ENCODE data around the gene IQCN.

Gene IQCN

DNA sequence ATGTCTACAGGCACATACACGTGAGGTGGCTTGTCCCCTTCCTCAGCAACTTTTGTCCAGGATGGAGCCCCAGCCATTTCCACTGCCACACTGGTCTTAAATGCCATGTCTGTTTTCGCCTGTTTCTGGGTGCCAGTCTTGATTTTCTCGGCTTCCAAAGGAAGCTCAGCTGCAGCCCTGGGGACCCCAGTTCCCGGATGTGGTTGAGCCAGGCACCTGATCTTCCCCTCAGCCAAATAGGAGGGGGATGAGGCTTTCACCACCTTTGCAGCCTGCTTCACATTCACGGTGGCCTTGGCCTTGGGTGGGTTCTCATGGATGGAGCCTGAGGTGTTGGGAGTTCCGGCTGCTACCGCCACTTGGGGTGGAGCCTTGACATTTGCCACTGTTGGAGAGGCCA lies 8.7 kb downstream of the IQCN start:
- in situ Hi-C loops (cut with MboI; ENCODE audit: low pct_unique_long_range_greater_than_20kb, low sequenced_read_pairs, unreplicated experiment) = no loop called here
- TF ChIP-seq, protein P1, sequence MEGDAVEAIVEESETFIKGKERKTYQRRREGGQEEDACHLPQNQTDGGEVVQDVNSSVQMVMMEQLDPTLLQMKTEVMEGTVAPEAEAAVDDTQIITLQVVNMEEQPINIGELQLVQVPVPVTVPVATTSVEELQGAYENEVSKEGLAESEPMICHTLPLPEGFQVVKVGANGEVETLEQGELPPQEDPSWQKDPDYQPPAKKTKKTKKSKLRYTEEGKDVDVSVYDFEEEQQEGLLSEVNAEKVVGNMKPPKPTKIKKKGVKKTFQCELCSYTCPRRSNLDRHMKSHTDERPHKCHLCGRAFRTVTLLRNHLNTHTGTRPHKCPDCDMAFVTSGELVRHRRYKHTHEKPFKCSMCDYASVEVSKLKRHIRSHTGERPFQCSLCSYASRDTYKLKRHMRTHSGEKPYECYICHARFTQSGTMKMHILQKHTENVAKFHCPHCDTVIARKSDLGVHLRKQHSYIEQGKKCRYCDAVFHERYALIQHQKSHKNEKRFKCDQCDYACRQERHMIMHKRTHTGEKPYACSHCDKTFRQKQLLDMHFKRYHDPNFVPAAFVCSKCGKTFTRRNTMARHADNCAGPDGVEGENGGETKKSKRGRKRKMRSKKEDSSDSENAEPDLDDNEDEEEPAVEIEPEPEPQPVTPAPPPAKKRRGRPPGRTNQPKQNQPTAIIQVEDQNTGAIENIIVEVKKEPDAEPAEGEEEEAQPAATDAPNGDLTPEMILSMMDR (IDR thresholded peaks at IDR 0.05; ENCODE audit: extremely low read depth, insufficient read depth, missing control alignments) = no peak
- DNase-seq (ENCODE audit: low spot score) = no peak

DNA sequence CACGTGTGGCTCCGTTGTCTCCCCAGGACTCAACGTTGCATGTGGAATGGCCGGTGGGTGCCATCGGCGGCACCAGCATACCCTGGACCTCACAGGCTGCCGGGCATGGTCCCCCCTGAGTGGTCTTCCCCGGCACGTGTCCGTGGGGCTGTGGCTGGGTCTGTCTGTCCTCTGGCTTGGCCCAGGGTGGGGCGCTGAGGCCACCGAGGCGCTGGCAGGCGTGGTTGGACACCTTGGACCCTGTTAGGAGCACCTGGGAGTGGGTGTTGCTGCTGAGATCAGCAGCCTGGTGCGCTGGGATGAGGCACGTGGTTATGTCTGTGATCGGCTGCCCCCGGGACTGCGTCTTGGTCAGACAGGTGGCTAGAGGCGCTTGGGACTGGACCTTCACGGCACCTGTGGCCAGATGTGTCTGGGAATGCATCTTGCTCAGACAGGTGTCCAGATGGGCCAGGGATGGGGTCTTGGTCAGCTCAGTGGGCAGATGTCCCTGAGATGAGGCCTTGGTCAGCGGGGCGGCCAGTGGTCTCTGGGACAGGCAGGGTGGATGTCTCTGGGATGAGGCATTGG lies 9.2 kb downstream of the IQCN start:
- DNase-seq (ENCODE audit: low spot score) = no peak
- in situ Hi-C loops (cut with MboI; ENCODE audit: low pct_unique_long_range_greater_than_20kb, low sequenced_read_pairs, unreplicated experiment) = no loop called here
- TF ChIP-seq, protein P1 (IDR thresholded peaks at IDR 0.05; ENCODE audit: extremely low read depth, insufficient read depth, missing control alignments) = no peak

DNA sequence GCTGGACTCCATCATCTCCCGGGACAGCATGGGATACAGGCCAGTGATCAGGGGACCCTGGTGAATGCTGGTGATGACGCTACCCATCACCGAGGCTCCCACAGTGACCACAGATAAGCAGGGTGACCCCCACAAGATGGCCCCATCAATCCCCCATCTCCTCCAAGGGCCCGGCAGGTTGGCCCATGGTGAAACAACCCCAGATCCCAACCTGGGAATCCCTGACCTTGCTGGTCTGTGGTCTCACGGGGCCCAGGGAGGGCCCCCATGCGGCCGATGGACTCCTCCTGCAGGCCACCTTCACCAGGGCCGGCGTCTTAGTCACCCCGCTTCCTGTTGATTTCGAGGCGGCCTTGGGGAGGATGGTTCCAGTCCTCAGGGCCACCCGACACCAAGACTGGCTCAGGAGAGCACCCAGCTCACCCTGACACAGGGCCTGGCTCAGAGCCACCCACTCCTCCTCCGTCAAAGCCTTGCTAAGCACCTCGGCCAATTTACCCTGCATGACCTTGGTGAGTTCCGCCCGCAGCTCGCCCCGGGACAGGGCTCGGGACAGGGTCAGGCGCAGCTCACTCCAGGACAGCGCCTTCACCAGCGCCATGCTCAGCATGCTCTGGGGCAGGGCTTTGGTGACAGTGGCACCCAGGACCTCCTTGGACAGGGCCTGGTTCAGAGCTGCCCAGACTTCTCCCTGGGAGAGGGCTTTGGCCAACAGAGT lies 10.0 kb downstream of the IQCN start:
- TF ChIP-seq, protein P1 (IDR thresholded peaks at IDR 0.05; ENCODE audit: extremely low read depth, insufficient read depth, missing control alignments) = no peak
- DNase-seq (ENCODE audit: low spot score) = no peak
- in situ Hi-C loops (cut with MboI; ENCODE audit: low pct_unique_long_range_greater_than_20kb, low sequenced_read_pairs, unreplicated experiment) = no loop called here

DNA sequence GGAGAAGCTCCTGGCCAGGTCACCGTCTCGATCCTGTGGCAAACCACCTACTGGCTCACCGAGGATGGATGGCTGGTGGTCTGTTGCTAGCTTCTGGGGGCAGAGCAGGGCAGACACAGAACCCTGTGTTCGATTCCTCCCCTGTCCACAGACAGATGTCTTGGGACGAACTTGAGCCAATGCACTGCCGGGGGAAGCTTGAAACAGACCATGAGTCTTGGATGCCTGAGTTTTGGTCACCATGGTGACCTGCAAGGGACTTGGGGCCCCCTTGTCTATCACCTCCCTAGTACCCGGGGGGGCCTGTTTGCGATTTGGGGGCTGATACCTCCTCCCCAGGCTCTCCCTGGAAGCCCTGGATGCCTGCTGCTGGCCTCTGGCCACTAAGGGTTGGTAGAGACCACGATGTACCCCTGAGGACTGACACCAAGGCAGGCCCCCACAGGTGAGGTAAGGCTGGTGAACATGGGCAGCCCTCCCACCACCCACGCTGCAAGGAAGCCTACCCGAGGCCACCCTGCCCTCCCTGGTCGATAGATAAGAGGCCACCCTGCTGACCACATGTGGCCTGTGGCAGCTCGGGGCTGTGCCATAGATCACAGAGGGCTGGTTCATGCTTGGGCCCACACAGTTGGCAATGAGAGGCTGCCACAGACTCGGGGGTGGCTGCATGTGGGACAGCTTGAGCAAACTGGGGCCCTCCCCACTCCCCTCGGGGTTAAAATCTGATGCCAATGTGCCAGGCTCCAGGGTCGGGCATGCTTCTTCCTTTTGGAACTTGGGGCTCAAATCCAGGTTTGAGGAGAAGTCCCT lies 10.7 kb downstream of the IQCN start:
- DNase-seq (ENCODE audit: low spot score) = no peak
- TF ChIP-seq, protein P1 (IDR thresholded peaks at IDR 0.05; ENCODE audit: extremely low read depth, insufficient read depth, missing control alignments) = no peak
- in situ Hi-C loops (cut with MboI; ENCODE audit: low pct_unique_long_range_greater_than_20kb, low sequenced_read_pairs, unreplicated experiment) = no loop called here

DNA sequence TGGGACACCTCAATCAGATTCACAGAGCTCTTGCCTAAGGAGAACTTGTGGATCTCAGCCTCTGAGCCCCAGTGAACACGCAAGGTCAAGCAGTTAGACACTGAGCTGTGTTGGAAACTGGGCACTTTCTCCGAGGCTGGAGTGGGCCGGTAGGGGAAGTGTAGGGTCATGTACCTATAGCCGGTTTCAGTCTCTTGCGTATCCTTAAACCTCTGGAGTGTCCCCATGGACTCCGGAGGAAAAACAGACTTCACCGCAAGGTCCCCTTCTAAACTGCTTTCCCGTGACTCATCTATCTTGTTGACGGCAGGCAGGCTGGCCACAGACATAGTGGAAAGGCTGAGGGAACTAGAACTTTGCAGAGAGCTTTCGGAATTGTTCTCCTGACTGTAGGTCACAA lies 11.3 kb downstream of the IQCN start:
- TF ChIP-seq, protein P1 (IDR thresholded peaks at IDR 0.05; ENCODE audit: extremely low read depth, insufficient read depth, missing control alignments) = no peak
- in situ Hi-C loops (cut with MboI; ENCODE audit: low pct_unique_long_range_greater_than_20kb, low sequenced_read_pairs, unreplicated experiment) = no loop called here
- DNase-seq (ENCODE audit: low spot score) = no peak

DNA sequence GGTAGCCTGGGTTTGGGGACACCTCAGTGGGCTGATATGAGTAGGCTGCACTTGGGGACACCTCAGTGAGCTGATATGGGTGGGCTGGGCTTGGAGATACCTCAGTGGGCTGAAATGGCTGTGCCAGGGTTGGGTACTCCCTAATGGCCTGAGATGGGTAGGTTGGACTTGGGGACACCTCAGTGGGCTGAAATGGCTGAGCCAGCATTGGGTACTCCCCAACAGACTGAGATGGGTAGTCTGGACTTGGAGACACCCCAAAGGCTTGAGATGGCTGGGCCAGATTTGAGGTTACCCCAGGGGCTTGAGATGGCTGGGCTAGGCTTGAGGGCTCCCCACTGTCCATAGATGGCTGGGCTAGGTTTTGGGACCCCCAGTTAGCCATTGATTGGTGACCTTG lies 12.1 kb downstream of the IQCN start:
- in situ Hi-C loops (cut with MboI; ENCODE audit: low pct_unique_long_range_greater_than_20kb, low sequenced_read_pairs, unreplicated experiment) = no loop called here
- DNase-seq (ENCODE audit: low spot score) = no peak
- TF ChIP-seq, protein P1 (IDR thresholded peaks at IDR 0.05; ENCODE audit: extremely low read depth, insufficient read depth, missing control alignments) = no peak

All from GM13977 (cell line).